Colonic mucosa (tissue), 4 donors: Measurements from ENCODE around the gene WBP2. TPM values are rescaled to one million over a fixed set of nuclear protein-coding genes. Genes with fewer than 3 reads are reported as not detected.

Experiments
- DNase-seq: peaks from one replicate; pipeline ENCODE4 v3.0.0-alpha.2; 2020
- H3K27ac ChIP-seq: fragments of 200-600 bp; one replicate; pipeline ENCODE4 v1.8.0; 2021
- H3K27me3 ChIP-seq: fragments of 200-600 bp; one replicate; pipeline ENCODE4 v1.8.0; 2021
- H3K36me3 ChIP-seq: fragments of 200-600 bp; one replicate; pipeline ENCODE4 v1.8.0; 2021
- H3K4me1 ChIP-seq: fragments of 200-600 bp; one replicate; pipeline ENCODE4 v1.8.0; 2021; ENCODE audit warnings: mild to moderate bottlenecking
- H3K4me3 ChIP-seq: fragments of 200-600 bp; one replicate; pipeline ENCODE4 v1.8.0; 2021
- H3K9ac ChIP-seq, 2 donors: one replicate each; pipeline ENCODE4 v1.7.0; 2013; ENCODE audit warnings: control low read depth in 2 of 2, low read depth in 2 of 2, low read length in 2 of 2
- H3K9me3 ChIP-seq: fragments of 200-600 bp; one replicate; pipeline ENCODE4 v1.8.0; 2021
- intact Hi-C: fragments of 100-400 bp; cut with DNase I; formaldehyde crosslinking; loops from one replicate; pipeline ENCODE4 v1.14.1; 2022
- total RNA-seq, 2 donors: library from RNA; stranded (reverse); fragmentation: NEBNext Ultra II Directional in 1 of 2; extraction: Animal tissue kit (Norgen Biotek cat#: 25700) in 1 of 2; gene quantifications; one replicate each; pipeline ENCODE4 v1.2.1, GENCODE V29; 2021
- TF ChIP-seq, protein P1 (sequence below): fragments of 200-600 bp; IDR thresholded peaks from one replicate; pipeline ENCODE4 v1.8.0; 2022; ENCODE audit warnings: antibody characterized with exemption, mild to moderate bottlenecking
- donor health status: healthy.
- donor health status: DM: no; HTN: no; CAD: no.
- donor health status: DM: no; HTN: no; CAD: no.

WBP2 gene
- total RNA-seq, 2 donors from 2014 or later = 69.8 to 102 TPM

DNA sequence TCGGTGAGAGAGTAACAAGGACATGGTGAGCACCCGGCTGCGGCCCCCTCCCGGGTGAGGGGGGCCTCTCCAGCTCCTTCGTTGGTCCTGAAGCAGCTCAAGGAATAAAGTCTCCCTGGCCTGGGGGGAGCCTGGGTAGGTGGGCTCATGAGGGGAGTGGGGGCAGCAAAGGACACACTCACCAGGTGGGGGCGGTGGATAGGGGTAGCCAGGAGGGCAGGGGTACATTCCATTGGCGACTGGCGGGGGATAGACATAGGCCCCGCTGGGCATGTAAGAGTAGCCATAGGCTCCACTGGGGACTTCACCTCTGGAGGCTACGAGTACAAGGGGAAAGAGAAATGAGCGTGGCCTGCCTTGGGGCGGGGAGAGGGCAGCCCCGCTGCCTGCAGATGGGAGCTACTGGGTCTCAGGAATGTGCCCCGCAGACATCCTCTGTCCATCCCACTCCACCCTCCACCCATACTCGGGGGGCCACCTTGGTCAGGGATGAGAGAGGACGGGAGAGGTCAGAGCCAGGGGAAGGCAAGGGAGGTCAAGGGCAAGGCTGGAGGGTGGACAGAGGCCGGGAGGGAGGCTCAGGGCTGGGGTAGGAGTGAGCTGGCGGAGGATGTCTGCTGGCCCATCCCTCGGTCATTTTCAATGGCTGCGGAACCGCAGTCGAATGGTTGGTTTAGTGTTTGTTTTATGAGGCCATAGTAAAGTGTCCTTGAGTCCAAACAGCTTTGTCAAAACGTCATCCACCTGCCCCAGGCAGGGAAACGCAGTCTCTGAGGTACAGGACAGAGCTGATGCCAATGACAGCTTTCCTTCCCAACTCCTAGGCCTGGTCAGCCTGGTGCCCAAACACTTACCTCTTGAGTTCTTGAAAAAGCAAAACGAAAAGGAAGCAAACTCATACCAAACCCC, 7.3 kb downstream of the WBP2 start:
- intact Hi-C loops = no loop called here
- DNase-seq = no peak
- no peak overlapping the region for H3K4me3 ChIP-seq
- H3K9me3 ChIP-seq = no peaks in the 10 kb centered on the region
- H3K9ac ChIP-seq = no peak overlapping the region
- TF ChIP-seq, protein P1, sequence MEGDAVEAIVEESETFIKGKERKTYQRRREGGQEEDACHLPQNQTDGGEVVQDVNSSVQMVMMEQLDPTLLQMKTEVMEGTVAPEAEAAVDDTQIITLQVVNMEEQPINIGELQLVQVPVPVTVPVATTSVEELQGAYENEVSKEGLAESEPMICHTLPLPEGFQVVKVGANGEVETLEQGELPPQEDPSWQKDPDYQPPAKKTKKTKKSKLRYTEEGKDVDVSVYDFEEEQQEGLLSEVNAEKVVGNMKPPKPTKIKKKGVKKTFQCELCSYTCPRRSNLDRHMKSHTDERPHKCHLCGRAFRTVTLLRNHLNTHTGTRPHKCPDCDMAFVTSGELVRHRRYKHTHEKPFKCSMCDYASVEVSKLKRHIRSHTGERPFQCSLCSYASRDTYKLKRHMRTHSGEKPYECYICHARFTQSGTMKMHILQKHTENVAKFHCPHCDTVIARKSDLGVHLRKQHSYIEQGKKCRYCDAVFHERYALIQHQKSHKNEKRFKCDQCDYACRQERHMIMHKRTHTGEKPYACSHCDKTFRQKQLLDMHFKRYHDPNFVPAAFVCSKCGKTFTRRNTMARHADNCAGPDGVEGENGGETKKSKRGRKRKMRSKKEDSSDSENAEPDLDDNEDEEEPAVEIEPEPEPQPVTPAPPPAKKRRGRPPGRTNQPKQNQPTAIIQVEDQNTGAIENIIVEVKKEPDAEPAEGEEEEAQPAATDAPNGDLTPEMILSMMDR = no peak
- no peaks in the 10 kb centered on the region for H3K27me3 ChIP-seq
- H3K36me3 ChIP-seq = peaks cover 32% of the 10 kb centered on the region
- H3K4me1 ChIP-seq = peaks cover 23% of the 10 kb centered on the region
- H3K27ac ChIP-seq = no peak overlapping the region

DNA sequence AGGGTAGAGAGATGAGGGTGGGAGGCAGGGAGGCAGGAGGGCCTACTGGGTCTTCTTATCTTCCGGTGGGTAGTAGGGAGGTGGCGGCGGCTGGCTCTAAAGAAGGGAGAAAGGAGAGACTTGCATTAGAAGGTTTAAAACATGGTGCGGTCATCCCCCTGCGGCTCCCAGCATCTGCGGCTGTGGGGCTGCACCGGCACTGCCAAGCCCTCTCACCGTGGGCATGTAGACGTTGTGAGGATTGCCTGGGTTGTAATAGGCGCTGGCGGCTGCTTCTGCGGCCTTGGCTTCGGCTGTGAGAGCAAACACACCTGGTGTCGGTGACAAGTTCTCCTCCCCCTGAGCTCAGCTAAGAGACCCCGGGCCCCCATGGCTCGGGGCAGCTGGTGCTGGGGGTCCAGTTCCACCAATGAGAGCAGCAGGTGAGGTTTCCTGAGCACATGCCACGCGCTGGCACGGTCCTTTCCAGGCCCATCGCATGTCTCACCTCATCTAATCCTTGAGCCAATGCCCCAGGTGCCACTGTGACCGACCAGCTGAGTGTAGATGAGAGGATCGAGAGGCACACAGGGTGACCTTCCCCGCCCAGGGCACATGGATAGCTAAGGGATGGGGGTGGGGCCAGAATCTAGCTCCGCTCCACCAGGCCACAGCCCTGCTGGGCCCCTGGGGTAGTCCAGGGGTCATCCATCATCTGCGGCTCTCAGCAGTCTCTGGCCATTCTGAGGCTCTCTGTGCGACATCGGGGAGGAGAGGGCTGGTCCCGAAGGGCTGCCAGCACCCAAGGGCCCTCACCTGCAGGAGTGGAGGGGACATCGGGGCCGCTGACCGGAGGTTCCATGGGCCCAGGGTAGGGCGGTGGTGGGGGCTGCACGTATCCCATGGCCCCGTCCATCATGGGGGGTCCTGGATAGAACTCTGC, 8.2 kb downstream of the WBP2 start:
- DNase-seq = no peak
- peak overlapping the region; percentile 72 for H3K27ac ChIP-seq

DNA sequence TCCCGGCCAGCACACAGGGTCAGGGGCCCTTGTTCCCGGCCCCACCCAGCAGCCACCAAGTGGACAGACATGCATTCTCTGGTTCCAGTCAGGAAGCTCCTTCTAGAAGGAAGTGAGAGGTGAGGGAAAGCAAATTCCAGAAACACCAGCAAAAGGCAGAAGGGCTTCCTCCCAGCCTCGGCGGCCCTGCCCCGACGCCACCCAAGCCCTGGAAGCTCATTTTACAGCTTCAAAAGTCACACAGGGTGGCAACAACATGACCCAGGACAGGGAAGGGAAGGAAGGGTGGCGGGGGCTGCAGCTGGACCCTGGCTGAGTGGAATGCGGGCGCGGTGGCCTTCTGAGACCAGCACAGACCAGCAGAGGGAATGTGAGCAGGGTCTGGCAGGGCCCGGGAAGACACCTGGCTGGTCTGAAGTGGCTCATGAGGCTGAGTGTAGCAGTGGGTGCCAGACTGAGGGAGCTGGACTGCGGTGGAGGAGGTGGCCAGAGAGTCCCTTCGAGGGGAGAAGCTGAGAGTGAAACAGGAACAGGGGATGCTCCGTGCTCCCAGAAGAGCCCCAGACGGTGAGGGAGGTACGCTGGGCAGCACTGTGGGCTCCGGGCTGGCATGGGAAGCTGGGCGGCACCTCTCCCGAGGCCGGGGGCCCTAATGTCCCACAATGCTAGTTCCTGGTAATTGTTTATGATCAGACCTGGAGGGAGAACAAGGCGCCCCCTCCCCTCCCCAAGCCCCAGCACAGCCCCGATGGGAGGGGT, 9.0 kb downstream of the WBP2 start:
- intact Hi-C loops = no loop called here
- H3K9ac ChIP-seq = peak overlapping the region; percentile 20 to 67
- peaks cover 23% of the 10 kb centered on the region for H3K4me1 ChIP-seq
- peak overlapping the region; percentile 72 for H3K27ac ChIP-seq
- no peak overlapping the region for H3K4me3 ChIP-seq
- peak; percentile 71 for DNase-seq
- no peaks in the 10 kb centered on the region for H3K9me3 ChIP-seq
- TF ChIP-seq, protein P1 = no peak
- H3K36me3 ChIP-seq = peaks cover 28% of the 10 kb centered on the region
- H3K27me3 ChIP-seq = no peaks in the 10 kb centered on the region

More for the DNA sequence above, 8.2 kb downstream of the WBP2 start:
- peak overlapping the region; percentile 17 for H3K4me3 ChIP-seq
- no peaks in the 10 kb centered on the region for H3K9me3 ChIP-seq
- intact Hi-C loops = no loop called here
- TF ChIP-seq, protein P1 = no peak
- H3K27me3 ChIP-seq = no peaks in the 10 kb centered on the region
- H3K9ac ChIP-seq = peak overlapping the region; percentile 50 to 67
- H3K4me1 ChIP-seq = peaks cover 23% of the 10 kb centered on the region
- H3K36me3 ChIP-seq = peaks cover 32% of the 10 kb centered on the region

DNA sequence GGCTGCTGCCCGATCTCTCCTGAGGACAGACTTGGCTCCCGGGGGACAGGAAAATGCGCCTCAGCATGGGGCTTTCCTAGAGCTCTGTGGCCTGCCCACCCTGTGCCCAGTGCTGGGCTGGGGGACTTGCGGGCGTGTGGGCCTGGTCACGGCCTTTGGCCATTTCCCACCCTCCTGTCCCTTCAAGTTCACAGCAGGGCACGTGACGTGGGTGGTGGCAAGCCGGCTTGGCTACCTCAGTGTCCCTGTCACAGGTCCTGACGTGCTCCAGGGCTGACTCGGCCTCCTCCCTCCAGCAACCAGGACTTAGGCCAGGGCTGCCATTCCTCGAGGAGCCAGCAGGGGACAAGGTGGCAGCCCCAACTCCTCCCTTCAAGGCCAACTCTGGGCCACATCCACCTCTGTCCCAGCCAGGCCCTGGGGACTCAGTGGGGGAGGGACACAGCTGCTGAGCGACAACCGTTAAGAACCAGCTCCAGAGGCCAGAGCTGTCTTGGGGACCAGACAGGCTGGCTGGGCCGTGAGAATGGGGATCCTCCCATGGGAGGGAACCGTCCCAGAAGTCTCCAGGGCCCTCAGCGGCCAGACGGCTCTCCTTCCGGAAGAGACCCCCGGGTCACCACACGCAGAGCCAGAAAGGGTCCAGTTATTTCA, 9.9 kb downstream of the WBP2 start:
- peaks cover 23% of the 10 kb centered on the region for H3K4me1 ChIP-seq
- peak overlapping the region; percentile 72 for H3K27ac ChIP-seq
- H3K4me3 ChIP-seq = no peak overlapping the region
- peak; percentile 90 for DNase-seq
- peak overlapping the region; percentile 8 to 67 for H3K9ac ChIP-seq
- H3K27me3 ChIP-seq = no peaks in the 10 kb centered on the region
- no peaks in the 10 kb centered on the region for H3K9me3 ChIP-seq
- H3K36me3 ChIP-seq = peaks cover 20% of the 10 kb centered on the region
- TF ChIP-seq, protein P1 = peak; percentile 87
- intact Hi-C loops = no loop called here
